GM12892 (cell line): ENCODE measurements around the gene POLR2I.

Experiments
- POLR2A ChIP-seq: IDR thresholded peaks from 2 replicates; pipeline ENCODE4 v1.6.1; 2011; ENCODE audit warnings: low read depth, low read length, control low read depth
- TAF1 ChIP-seq: IDR thresholded peaks from 2 replicates; pipeline ENCODE4 v1.6.1; 2011; ENCODE audit warnings: low read depth, mild to moderate bottlenecking, control low read depth, low read length, borderline replicate concordance

DNA sequence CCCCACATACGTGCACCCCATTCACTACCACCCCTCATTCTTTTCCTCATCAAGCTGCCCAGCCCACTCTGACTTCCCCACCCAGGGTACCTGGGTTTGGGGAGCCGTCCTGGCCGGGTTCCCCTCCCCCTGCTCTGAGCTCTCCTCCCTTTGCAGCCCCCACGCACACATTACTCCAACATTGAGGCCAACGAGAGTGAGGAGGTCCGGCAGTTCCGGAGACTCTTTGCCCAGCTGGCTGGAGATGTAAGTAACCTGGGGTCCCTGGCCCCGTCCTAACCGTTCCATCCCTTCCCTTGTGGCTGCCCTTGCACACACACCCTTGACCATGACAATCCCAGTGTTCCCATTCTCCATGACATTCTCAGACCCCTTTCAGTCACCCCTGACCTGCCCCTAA lies 27.8 kb upstream of the POLR2I start:
- TF ChIP-seq TAF1 (no peak), POLR2A (no peak)
